GM19023 (cell line): Measurements from ENCODE around the gene EPB41L3.
"Not testable (repeated sequence)": the region's sequence is repeated elsewhere in the genome, so short reads cannot be mapped to it uniquely, and the experiment has no call there.

Experiments
- ATAC-seq: cut with Tn5 transposase; IDR thresholded peaks from one replicate; pipeline ENCODE4 v1.9.1; 2021; ENCODE audit warnings: mild to moderate bottlenecking, moderate library complexity; ENCODE audit not compliant: unreplicated experiment

Gene EPB41L3

DNA sequence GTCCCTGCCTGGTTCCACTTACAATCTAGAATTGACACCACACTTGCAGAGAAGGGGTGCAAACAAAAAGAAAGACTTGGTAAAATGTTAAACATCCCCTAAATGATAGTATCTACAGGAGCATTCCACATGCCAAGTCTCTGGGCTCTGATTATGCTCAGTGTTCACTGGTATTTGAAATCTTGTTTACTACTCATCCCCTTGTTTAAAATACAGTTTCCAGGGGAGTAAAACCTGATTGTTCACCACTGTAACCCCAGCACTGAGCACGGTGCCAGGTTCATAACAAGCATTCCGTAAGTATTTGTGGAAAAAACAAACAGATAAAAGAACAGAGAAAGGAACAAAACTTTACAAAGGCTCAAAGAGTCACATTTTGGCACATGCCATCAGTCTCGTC lies 11.7 kb downstream of the EPB41L3 start:
- ATAC-seq: no peak

DNA sequence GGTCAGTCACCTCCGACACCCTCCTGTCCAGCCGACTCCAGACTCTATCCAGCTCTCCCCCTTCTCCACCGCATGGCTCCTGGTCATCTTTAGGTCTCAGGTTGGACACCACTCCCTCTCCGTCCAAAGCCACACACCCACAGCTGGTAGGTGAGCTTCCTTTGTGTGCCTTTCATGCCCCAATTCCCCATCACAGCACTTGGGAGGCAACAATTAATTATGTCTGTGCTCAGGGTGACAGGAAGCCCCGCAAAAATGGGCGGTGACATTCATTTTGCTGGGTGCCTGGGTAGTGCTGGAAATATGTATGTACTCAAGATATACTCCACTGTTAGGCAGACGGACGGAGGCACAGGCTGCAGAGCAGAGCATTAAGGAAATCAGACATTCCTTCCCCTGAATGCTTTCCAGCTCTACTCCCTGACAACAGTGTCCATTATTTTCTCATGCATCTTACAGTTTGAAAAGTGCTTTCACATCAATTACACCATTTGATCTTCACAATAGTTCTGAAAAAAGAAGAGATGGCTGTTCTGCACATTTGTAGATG lies 13.1 kb downstream of the EPB41L3 start:
- no peak for ATAC-seq

DNA sequence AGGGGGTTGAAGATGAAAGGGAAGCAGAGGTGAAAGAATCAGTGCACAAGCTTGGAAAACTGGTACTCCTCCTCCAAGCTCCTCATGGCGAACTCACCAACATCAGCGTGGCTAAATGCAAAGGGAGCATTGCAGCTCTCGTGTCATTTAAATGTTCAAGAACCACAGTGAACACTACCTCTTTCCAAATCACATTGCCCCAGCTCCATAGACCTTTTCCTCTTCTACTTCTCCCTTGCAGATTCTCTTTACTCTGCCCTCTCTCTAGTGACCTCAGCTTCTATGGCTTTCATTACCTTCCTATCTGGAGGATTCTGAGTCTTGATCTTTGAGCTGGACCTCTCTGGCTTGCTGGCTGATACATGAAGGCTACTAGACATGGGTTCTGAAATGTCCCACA lies 14.3 kb downstream of the EPB41L3 start:
- ATAC-seq: no peak

DNA sequence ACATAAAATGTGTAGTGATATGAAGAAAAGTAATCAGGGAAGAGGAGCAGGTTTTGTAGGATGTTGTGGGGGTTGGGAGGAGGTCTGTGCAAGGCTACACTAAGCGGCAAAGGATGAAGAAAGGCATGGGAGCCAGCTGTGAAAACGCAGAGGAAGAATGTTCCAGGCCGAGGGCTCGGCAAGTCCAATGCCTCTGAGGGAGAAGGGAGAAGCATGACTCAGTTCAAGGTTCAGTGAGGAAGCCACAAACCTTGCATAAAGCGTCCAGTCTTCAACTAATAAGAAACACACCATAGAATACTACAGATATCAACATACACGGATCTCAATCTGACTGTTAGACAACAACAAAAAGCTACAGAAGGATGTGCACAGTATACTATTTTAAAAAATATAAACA lies 16.2 kb downstream of the EPB41L3 start:
- ATAC-seq: no peak

DNA sequence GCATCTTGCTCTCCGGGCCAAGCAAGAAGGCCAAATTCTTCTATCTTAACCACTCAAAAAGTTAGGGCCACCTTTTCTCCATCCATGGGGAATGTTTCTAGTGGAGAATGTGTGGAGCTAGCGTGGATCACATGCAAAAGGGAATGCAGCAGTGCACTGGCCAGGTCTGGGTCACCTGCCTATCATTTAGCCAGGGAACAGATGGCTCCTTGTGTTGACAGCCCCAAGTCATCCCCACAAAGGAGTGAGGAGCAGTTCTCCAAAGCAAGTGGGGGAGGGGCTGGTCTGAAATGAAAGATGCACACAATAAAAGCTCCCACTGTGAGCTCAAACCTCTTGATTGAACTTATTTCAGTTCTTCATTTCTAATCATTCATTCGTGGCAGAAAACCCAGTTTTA lies 19.1 kb downstream of the EPB41L3 start:
- ATAC-seq: no peak

DNA sequence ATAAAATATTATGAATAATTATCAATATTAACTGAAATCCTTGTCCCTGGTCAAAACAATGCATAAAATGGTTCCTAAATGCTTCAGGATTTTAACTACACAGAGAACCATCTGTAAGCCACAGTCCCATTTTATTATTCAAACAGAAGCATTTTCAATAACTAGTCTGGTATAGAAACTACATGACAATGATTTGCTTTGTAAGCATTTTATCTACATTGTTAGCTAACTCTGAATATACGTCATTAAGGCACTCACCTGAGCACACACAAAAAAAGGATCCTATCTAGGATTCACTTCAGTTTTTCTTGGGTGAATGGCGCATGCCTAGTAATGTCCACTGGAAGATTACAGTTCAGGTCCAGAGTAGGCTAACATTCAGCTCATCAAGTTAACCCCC lies 22.8 kb downstream of the EPB41L3 start:
- ATAC-seq: no peak

DNA sequence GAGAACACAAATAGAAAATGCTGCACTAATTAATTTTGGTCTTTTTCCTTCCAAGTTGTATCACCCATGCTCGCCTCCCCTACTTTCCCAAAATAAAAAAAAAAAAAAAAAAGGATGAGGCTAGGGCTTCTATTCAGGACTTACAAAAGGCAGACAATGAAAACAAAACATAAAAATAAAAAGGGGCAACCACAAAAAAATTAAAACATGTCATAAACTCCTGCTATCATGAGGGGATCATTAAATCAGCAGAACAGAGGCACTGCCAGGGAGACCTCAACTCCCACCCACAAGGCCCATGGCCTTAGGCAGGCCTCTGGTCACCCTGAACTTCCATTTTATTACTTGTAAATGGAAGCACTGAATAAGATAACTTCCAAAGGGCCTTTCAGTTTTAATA lies 23.3 kb downstream of the EPB41L3 start:
- ATAC-seq: no peak

DNA sequence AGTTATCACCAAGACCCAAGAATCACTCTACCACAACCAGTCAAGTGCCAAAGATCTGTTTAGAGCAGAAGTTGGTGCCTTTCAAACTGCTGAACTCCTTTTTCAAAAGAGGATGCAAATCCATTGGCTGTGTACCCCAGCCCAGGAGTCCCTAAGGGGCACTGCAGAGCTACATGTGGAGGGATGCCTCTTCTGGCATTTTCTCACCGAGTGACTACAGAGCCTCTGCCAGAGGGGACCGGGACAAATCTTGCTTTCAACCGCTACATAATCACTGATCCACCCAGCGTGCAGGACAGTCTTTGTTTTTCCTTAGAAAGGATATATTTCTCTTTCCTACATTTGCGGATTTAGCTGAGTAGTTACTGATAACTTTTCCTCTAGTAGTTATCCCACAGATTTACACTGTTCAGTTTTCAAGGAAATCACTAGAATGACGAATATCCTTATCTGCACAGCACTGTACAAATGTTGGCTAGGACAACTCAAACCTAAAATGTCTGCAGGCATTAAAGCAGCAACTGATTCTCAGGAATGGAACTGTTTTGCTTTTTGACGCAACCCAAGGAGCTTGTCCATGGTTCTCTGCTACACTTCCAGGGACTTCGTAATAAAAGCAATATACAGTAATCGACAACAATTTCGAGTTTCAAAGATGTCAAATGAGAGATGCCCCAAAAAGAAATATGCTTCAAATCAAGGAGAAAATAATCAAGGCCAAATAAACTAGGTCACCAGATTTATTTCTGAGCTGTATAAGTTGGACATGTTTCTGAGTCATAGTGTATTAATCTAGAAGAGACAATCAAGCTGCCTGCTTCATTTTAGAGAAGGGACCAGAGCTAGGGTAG lies 24.1 kb downstream of the EPB41L3 start:
- no peak for ATAC-seq

DNA sequence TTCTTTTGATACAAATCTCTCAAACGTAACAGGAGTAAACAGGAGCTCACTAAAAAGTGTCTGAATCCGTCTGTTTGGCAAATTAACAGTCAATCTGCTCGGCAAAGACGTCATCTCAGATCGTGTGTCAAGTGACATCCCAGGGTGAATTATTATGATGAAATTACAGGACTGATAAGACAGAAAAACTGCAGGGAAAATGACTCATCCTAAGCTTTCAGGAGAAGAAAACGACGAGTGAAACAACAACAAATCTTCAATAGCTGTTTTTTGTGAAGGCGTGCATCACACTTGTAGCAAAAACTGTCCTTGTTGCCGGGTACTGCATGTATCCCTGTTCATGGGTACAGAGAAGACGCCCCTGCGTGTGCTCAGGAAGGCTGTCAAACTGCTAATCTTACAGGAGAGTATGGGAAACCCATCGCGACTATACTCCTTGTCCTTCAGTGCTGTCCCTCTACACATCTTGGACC lies 24.9 kb downstream of the EPB41L3 start:
- no peak for ATAC-seq

DNA sequence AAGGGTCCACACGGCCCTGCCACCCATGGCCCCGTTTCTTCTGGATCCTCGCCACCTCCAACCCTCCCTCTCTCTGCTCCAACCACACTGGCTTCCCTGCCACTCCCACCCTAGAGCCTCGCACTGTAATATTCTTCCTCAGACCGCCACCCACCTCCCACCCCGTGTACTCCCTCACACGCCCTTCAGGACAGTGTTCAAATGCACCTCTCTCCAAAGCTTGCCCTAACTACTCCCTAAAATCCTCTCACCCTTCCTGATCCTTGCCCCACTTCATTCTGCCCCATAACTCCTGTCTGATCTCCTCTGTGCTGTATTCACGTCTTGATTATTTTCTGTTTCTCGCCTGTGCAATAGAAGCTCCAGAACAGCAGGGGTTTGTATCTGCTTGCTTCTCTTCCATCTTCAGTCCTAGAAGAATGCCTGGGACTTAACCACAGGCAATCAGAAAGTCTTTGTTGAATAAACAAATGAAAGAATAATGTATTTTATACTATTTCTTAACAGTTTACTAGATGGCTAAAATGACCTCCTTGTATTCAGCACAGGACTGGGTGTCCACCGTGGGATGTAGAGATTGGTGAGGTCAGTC lies 25.5 kb downstream of the EPB41L3 start:
- no peak for ATAC-seq

DNA sequence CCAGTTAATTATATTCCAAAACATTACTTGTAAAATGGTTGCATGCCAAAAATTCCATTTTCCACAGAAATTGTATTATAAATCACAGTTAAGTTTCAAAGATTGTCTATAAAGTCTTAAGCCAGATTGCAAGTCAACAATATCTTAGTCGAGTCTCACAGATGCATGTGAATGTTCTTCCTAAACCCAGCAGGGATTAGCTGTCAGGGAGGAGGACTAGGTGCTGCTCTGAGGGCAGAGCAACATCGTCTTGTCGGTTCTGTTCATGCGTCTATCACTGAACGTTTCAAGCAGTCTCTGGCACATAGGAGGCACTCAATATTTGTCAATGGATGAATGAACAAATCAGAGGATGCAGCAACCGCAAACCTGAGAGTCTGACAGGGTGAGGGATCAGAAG lies 27.0 kb downstream of the EPB41L3 start:
- ATAC-seq: no peak

DNA sequence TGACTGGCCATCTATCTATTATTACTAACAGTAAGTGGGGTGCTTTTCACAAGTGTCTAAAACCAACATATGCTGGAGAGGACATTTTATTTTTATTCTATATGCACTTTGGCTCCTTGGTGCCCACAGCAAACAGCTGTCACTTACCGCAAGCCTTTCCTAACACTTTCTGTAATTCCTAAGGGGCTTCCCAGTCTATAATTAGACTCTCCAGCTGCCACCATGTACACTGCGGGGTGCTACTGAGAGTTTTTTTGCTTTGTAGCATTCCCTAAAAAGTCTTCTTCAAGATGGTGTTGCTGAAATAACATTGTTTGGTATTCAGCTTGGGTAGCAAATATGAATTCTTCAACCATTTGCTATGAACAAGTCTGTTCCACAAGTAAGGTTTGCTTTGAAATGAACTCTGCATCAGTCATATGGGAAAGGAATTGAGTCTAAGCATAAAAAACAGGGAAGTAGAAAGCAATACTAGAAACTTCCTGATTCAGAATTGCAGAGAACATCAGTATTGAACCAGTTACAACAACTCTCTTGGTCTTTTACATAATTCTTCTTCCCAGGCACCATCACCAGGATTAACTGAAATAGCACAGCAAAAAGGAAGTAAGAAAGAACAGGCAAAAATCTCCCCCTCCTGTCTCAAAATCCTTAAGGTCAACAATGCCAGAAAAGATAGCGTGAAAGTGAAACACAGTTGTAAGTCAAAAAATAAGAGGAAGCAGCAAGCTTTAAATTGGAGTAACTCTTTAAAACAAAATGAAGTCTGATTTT lies 28.6 kb downstream of the EPB41L3 start:
- ATAC-seq: no peak

DNA sequence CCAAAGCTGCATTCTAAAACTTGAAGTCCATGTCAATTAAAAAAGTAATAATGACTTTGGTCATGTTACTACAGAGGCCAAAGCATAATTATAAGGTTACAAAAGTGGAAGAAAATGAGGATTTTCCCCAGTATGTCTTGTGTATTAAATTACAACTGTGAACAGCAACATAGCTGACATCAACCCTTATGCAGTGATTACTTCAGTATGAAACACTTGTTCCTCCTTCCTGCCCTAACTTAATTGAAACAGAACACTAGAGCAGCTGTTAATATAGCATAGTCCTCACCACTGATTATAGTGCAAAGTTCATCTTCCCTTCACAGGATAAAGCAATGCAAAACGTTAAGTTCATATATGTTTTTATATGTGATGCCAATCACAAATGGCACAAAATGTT lies 29.9 kb downstream of the EPB41L3 start:
- no peak for ATAC-seq

DNA sequence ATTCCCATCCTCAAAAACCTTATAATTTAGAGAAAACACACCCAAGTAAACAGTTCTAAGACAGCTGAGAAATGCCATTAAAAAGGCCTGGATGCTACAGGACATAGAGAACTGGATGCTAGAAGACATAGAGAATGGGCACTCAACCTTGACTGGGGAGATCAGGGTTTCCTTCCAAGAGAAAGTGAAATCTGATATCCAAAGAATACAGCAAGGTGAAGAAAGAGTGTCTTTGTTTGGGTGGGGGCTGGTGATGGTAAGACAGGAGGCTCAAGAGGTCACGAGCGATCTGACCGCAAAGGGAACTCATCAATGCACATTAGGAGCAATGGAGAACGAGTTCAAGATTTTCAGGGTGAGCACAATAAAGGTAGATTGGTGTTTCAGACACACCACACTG lies 31.6 kb downstream of the EPB41L3 start:
- ATAC-seq: no peak

DNA sequence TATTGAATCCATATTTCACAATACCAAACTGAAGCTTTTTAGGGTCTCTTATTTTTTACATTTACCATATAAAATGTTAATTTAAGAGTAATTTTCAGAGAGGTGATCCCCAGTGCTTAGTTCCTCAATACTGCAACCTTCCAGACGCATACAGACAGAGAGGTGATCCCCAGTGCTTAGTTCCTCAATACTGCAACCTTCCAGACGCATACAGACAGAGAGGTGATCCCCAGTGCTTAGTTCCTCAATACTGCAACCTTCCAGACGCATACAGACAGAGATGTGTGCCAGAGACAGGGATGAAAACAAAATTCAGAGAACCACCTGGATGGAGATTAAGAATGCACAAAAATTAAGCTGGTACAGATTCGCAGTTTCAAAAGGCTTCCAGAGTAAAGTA lies 32.3 kb downstream of the EPB41L3 start:
- ATAC-seq: not testable (repeated sequence)

DNA sequence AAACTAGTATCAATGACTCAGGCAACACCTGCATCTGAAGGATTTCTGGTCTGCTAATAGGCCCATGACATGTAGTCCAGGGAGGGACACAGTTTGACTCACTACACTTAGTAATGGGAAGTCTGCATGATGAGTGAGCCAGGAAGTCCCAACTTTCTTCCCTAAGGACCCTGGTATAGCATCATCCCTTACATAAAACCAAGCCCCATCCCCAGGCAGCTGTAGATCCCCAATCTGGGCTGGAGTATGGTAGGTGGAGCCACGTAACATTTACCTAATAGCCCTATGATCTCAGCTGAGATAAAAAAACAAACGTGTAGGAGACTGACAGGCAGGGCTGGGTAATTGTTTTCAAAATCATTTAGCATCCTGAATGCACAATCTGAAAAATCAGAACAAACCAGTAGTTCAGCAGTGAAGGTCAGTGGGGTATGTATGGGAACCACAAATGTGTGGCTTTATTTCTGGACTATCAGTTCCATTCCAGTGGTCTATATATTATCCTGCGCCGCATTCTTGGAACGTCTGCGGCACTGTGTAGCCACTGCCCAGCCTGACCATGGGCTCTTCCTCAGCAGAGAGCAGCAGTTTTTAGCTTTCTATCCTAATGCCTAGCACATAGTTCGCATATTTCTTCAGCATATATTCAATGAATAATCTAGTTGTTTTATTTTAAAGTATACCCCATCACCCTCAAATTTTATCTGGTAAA lies 33.5 kb downstream of the EPB41L3 start:
- ATAC-seq: no peak

DNA sequence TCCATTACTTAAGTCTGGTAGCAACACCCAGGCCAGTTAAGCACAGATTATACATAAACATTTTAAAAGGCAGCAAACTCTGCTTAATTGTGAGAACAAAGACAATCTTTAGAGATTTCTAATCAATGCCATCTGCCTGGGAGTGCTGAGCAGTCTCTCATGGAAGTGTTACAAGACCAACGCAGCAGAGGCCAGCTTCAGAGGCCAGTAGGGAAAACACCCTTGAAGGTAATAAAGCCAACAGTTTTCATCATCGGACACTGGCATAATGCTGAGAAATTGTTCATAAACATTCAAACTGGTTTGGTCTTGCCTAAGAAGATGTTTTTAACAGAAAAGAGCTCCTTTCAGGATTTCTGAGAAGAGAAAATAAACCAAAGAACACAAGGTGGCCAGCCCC lies 35.0 kb downstream of the EPB41L3 start:
- ATAC-seq: no peak

DNA sequence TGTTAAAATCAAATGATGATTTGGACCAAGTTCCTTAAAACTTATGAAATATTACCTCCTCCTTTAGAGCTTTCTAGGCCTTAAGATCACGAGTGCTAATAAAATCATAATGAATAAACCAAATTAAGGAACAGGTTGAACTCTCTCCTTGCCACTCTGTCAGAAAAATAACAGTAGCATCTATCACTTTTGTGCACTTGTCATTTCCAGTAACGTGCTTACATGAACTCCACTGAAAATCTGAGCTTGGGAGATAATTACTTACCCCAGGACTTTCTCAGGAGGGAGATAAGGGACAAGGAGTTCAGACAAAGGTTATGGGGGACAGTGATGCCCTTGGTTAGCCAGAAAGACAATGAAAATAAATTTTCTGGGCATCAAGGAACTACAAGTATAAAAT lies 36.0 kb downstream of the EPB41L3 start:
- ATAC-seq: no peak

DNA sequence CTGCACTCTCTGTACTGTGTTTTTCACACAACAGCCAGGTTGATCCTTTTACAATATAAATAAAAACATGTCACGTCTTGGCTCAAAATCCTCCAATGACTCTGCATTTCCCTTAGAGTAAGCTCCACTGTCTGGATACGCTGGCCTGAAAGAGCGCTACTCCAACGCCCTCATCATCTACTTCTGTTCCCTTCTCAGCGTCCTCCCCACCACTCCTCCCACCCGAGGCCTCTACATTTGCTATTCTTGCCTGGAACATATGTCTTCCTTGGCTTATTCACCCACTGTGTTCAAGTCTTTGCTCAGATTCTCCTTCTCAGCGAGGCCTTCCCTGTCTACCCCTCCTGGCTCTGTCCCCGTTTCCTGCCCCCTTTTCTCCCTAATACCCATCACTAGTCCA lies 37.6 kb downstream of the EPB41L3 start:
- no peak for ATAC-seq

DNA sequence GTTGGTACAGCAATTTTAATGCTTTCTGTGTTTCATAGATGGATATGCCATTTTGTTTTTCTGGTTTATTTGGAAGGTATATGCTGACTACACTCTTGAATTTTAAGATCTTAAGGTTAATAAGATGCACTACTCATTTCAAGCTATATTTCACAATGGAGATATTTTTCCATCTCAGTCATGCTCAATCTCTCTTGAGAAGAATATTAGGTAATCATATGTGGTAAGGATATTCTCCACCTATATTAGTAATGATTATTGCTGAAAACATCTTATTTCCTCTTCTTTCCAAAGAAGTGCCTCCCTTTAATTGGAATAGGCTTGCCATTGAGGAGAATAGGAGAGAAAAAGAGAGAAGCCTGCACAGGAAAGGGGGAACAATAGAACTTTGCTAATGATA lies 40.1 kb downstream of the EPB41L3 start:
- ATAC-seq: no peak
